ENCODE data around the gene ACYP1.

Gene ACYP1

DNA sequence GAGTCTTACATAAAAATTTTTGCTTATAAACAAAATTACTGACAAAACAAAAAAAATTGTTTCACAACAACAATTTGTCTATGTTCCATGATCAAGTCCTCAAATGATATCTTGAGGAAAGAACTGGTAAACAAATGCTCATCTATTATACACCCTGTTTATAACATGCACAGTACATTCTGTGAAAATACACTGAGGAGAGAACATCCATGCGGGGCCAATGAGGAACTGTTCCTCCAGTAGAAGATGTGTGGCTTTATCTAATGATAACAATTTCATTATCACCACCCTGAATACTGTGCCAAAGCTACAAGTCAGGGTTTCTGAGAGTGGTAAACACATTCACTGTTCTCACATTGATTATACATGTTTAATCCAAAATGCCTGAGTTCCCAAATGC, 23.3 kb downstream of the ACYP1 start:
- no peak for DNase-seq (ENCODE audit: low spot score)

GRCh38 chr14:75032939-75033338, 30.9 kb downstream of the ACYP1 start:
- no peak for DNase-seq (ENCODE audit: low spot score)

GRCh38 chr14:75030147-75030546, 33.7 kb downstream of the ACYP1 start:
- no peak for DNase-seq (ENCODE audit: low spot score)

DNA sequence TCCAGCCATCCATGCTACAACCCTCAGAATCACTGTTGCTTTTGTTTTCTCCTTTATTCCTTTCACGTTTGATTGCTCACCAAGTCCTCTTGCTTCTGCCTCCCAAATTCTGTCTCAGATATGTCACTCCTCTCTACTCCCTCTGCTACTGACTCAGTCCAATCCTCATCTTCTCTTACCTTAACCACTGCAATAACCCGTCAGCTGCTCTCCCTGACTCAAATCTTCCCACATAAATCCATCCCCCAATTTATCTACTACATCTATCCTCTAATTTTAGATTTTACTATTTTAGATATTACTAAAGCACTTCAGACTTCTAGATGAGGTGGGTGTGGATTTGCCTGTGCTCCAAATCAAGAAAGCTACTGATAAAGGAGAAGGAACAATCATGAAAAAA, 37.9 kb downstream of the ACYP1 start:
- DNase-seq (ENCODE audit: low spot score): no peak

GRCh38 chr14:75025082-75025481, 38.7 kb downstream of the ACYP1 start:
- no peak for DNase-seq (ENCODE audit: low spot score)

- DNase-seq (ENCODE audit: low spot score): peak; percentile 45
Measured at GRCh38 chr14:75023108-75023507, 40.7 kb downstream of the ACYP1 start.

DNA sequence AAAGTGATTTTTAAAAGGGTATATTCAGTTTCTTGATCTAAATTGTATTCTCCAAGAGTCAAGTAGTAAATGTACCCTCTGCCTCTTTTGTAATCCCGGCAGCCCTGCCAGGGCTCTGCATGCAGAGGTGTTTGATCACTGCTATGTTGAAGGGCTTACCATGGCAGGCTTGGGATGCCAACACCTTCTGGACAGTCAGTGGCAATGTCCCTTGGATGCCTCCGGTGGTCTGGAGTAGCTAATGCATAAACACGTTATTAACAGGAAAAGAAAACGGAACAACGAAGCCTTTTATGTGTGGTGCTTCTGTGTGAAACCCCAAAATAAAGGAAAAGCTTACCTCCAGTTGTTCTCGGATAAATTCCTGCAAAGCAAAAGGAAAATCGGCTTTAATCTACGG, 41.2 kb downstream of the ACYP1 start:
- DNase-seq (ENCODE audit: low spot score): no peak

- no peak for DNase-seq (ENCODE audit: low spot score)
Measured at GRCh38 chr14:75018694-75019093, 45.1 kb downstream of the ACYP1 start.

GRCh38 chr14:75016815-75017214, 47.0 kb downstream of the ACYP1 start:
- DNase-seq (ENCODE audit: low spot score): no peak

DNA sequence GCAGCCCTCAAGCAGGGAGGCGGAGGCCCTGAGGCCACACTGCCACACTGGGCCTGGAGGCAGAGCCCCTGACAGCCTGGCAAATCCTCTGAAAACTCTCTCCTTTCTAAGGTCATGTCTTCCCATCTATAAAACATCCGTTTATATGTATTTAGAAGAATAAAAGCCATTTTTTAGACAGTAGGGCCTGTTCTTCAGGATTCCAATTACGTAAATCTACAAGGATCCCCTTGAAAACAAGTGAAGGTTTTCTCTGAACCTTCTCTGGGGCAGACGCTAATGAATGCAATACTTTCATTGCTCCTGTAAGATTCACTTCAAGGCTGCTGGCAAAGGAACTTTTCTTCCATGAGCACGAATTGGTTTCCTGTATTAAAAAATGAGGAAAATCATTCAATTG, 48.3 kb downstream of the ACYP1 start:
- DNase-seq (ENCODE audit: low spot score): peak; percentile 72

DNA sequence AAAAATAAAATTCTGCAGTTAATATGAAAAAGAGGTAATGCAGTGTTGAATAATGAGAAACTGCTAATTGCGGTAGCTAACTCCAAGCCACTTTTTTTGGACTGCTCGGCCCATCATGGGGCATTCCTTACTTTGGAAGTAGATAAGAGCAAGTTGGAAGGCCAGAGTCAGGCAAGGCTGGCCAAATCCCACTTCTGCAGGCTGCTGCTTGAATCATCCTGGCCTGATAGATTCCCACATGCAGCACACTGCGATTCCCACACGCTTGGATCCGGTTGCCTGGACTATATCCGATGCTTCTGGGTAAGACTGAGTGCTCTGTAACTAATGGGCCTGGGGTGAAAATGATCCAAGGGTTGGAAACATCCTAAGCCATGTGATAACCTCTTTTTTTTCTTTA, 50.5 kb downstream of the ACYP1 start:
- DNase-seq (ENCODE audit: low spot score): no peak

- peak; percentile 68 for DNase-seq (ENCODE audit: low spot score)
Measured at GRCh38 chr14:75011356-75011994, 52.3 kb downstream of the ACYP1 start.

DNA sequence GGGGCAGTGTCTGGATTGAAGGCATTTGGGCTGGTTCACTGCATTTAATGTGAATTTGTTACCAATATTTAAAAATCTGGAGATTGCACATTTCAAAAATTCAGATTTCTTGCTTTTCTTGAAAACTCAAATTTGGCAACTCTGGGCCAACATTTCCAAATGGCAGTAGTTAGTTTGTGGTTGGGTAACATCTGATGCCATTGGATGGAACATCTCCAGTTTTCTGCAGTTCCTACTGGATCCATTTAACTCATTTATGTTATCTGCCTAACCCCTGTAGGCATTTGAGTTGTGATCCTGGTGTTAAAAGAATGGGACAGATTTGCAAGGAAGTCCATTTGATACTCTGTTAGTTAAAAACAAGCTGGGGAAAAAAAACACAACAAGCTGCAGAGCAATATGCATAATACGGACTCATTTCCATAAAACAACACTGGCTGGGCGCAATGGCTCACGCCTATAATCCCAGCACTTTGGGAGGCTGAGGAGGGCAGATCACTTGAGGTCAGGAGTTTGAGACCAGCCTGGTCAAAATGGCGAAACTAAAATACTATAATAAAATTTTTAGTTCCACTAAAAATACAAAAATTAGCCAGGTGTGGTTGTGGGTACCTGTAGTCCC, 53.2 kb downstream of the ACYP1 start:
- no peak for DNase-seq (ENCODE audit: low spot score)

DNA sequence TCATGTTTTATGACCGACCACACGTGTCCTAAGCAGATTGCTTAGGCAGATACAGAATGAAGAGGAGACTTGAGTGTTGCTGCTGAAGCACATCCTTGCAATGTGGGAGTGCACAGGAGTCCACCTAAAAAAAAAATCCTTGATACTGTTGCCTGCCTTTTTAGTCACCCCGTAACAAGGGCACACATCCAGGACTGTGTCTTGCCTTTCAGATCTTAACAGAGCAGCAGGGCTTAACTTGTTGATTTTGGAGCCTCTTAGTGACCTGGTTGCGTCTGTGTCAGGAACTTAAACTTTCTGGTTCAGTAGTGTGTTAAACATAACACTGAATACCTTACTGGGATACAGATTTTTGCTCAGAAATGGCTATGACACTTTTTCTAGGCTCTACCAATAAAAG, 54.6 kb downstream of the ACYP1 start:
- no peak for DNase-seq (ENCODE audit: low spot score)

- DNase-seq (ENCODE audit: low spot score): no peak
Measured at GRCh38 chr14:75005357-75005756, 58.5 kb downstream of the ACYP1 start.

- DNase-seq (ENCODE audit: low spot score): no peak
Measured at GRCh38 chr14:75003250-75004027, 60.4 kb downstream of the ACYP1 start.

Data from COLO829 (cell line).